HTERT RPE-1 (cell line): Measurements from ENCODE around the gene GTF2F2.
"Not testable (repeated sequence)": the region's sequence is repeated elsewhere in the genome, so short reads cannot be mapped to it uniquely, and the experiment has no call there.

Experiments
- in situ Hi-C: fragments of 300-500 bp; cut with MboI; formaldehyde crosslinking; loops from 4 replicates; pipeline ENCODE4 v1.14.3; 2020; ENCODE audit warnings: low sequenced_read_pairs

GTF2F2 gene

DNA sequence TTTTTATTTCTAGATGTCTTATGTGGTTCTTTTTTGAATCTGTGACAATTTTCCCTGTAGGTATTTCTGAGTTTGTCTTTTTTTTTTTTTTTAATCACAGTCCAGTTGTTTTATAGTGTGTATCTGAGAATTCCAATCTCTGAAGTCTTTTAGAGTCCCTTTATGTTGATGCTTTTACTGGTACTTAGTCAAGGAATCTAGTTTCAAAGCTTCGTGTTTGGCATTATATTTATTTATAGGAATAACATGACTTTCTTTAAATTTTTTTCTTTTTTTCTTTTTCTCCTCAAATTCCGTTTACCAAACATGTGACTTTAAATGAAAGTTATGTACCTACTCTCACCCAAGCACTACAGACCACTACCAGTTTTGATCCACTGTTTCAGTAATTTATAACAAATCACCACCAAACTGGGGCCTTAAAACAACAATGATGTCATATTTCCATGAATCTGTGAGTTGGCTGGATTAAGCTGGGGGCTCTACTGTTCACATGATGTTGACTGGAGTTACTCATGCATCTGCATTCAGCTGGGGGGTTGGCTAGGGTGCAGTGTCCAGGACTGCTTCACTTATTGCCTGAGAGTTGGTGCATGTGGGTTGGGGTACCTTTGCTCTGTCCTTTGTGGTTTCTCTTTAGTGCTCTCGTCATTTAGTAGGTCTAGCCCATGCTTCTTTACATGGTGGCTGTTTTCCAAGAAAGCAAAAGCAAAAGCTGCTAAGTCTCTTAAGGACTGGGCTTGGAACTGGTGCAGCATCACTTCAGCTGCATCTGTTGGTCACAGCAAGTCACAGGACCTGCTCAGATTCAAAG, 58.2 kb downstream of the GTF2F2 start:
- in situ Hi-C loops = no loop called here

DNA sequence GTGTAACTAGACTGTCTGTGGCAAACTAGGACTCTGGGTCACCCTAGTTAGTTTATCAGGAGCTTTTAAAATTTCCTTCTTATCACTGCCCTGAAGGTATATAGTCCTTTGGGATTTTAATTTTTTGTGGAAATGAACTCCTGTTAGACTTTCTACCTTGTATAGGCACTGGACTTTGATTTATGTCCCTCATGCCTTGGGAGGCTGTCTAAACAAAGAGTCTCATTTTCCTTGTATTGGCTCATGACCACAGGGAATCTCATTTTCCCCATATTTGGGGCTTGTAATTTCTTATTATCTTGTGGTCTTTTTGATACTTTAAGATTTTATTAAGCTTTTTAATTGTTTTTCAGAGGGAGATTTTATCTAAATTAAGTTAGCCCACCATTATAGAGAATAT, 59.1 kb downstream of the GTF2F2 start:
- in situ Hi-C loops = no loop called here

DNA sequence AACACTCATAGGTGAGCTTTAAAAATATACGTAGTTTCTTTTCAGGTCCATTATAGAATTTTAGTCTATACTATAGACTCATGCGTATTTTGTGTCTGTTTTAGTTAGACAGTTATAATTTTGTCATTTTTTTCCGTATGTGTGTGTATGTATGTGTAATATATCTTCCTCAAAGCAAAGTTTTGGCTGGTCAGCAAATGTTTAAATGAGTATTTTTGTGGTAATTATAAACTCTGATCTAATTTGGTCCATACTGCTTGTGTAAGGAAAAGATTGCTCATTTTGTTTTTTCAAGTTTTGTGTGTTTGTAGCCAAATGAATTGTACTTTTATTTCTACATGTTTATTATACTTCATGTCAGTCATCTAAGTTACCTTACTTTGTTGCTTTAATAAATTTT, 60.0 kb downstream of the GTF2F2 start:
- in situ Hi-C loops = no loop called here

DNA sequence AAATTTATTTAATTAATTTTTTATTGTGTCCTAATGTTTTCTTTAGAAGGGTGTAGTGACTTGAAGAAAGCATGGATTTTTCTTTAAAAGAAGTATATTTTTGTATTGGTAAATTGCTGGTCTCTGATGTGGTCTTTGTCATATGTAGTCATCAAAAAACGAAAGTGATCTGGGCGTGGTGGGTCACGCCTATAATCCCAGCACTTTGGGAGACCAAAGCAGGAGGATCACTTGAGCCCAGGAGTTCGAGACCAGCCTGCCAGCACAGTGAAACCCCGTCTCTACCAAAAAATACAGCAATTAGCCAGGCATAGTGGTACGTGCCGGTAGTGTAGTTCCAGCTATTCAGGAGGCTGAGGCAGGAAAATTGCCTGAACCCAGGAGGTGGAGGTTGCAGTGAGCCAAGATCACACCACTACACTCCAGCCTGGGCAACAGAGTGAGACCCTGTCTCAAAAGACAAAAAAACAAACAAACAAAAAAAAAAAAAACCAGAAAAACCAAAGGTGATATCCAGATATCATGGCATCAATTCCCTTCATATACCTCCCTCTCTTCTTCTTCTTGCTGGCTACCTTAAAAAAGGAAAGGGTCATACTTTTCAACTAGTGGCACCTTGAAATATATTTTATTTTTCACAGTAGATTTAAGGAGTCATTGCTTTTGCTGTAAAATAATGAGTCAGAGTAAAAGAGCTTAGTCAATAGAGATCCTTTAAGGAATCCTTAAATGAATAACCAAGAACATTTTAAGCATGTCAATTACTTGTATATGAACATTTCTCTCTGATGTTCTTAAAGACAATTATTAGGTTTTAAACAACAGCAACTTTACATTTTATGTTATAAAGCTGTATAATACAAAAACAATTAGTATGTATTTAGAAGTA, 60.6 kb downstream of the GTF2F2 start:
- in situ Hi-C loops = no loop called here

DNA sequence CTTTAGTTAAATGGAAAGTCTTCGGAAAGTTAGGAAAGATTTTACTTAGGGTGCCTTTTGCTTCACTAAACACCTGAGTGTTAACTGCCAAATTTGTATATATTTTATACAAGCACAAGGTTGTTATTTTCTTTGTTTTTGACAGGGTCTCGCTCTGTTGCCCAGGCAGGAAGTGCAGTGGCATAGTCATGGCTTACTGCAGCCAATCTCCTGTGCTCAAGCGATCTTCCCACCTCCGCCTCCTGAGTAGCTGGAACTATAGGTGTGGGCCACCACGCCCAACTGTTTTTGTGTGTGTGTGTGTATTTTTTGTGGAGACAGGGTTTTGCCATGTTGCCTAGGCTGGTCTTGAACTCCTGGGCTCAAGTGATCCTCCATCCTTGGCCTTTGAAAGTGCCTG, 64.4 kb downstream of the GTF2F2 start:
- in situ Hi-C loops = no loop called here

DNA sequence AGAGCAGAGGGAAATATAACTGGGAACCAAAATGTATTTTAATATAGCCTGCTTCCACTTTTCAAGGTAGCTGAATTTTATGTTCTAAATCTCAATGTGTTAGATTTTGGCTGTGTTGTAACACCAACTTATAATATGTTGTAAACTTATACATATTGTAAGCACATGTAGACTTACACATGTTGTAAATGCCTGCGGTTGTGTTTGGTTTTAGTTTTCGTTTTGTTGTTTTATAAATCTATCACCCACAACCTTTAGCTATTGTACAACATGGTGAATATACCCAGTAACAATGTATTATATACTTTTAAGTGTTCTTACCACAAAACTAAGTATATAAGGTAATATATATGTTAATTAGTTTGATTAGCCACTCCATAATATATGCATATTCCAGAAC, 65.0 kb downstream of the GTF2F2 start:
- in situ Hi-C loops = no loop called here

DNA sequence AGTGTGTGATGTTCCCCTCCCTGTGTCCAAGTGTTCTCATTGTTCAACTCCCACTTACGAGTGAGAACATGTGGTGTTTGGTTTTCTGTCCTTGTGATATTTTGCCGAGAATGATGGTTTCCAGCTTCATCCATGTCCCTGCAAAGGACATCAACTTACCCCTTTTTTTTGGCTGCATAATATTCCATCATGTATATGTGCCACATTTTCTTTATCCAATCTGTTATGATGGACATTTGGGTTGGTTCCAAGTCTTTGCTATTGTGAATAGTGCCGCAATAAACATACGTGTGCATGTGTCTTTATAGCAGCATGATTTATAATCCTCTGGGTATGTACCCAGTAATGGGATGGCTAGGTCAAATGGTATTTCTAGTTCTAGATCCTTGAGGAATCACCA, 68.8 kb downstream of the GTF2F2 start:
- in situ Hi-C loops = not testable (repeated sequence)

DNA sequence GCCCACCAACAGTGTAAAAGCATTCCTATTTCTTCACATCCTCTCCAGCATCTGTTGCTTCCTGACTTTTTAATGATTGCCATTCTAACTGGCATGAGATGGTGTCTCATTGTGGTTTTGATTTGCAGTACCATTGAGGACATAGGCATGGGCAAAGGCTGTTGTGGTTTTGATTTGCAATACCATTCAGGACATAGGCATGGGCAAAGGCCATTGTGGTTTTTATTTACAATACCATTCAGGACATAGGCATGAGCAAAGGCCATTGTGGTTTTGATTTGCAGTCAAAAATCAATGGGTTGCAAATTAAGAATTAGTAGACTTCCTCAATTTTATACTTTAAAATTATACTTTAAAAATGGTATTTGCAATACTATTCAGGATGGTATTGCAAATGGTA, 69.2 kb downstream of the GTF2F2 start:
- in situ Hi-C loops = not testable (repeated sequence)

DNA sequence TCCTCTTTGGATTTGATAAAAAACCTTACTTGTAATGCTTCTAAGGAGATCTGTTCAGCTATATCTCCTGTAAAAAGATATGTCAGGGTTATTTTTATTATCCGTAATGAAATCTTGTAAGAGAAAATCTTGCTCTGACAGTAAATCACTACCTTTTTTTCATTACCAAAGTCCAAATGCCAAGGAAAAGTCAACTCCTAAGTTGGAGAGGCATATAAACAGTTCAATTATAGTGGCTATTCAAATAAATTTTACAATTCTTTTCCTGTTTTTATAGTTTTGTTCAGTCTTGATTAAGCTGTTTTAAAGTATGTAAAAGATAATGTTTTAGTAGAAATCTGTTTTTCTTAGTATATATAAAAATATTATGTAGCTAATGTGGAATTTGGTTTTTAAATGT, 71.6 kb downstream of the GTF2F2 start:
- in situ Hi-C loops = no loop called here

DNA sequence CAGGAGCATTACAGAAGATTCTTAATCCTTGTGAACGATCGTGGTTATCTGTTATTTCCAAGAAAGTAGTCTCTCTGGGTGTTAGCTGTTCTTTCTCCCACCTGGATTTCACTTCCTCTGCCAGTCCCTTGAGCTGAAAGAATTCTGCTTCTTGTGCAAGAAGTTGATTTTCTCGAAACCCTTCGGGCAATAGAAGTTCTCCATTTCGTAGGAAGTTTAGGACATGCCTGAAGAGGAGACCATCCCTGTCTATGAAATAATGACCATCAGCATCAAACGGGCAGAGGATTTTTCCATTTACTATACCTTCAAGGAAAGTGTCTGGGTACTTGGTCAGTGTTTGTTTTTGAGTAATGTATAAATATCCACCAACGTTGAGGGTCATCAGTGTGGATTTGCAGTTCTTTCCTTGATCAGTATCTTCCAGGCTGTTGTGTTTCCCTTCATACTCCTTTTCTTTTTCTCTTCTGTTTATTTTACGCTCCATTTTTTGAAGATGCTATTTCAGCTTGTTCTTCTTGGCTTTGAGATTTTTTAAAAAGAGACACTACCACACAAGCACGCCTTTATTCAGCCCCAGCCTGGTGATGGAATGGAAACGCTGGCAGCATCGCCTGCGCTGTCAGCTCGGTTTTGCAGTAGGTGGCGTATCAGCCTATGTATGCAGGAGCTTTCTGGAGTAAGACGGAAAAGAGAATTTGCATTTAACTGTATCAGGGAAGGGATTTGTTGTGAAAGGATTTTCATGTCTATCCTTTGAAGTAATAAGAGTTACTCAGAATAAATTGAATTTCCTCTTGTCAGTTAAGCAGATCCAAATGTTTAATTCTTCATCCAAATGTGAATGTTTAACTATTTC, 74.0 kb downstream of the GTF2F2 start:
- in situ Hi-C loops = no loop called here

DNA sequence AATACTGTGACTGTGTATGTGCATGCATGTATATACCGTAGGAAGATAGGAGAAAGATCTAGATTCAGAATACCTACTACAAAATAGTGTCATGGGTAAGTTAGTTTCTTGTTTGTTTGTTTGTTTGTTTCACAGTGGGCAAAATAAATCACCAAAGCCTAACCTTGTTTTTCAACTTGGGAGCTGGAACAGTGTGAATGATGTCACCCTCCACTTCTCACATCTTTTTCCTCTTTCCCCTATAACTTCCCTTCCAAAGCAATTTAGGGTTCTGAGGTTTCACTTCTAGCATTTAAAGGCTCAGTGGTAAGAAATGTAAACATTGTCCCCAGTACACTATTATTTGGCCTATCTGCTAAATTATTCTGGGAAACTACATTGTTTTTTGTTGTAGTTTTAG, 75.1 kb downstream of the GTF2F2 start:
- in situ Hi-C loops = no loop called here

DNA sequence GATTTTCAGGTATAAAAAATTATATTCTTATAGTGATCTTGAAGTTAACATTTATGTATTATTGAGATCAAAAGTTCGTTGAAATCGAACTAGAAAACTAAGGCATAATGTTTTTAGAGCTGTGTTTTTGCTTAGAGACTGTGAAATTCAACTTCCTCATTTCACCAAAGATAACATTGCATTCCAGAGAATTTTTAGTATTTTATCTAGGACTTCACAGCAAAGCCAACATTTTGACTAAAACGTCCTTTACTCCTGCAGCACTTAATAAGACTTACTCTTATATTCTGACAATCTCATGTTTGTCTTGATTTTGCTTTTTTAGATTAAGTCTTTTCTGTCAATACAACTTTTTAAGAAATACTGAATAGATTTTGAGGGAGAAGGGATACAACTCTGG, 75.8 kb downstream of the GTF2F2 start:
- in situ Hi-C loops = no loop called here

DNA sequence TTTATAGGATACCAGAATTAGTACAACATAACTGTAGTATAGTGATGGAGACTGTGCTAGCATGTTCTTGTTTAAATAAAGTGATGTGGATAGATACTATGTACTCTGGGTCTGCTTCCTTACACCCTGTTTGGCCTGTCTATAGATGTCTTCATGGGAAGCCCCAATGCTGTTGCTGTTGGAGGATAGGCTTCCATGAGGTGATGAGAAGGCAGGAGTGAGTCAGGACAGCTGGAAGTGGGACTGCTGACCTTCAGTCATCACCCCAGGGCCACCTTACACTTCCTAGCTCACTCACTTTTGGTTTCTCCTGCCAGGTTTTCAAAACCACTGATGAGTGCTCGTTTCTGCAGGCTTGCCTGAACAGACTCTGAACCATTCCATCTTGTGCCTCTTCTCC, 76.3 kb downstream of the GTF2F2 start:
- in situ Hi-C loops = no loop called here

DNA sequence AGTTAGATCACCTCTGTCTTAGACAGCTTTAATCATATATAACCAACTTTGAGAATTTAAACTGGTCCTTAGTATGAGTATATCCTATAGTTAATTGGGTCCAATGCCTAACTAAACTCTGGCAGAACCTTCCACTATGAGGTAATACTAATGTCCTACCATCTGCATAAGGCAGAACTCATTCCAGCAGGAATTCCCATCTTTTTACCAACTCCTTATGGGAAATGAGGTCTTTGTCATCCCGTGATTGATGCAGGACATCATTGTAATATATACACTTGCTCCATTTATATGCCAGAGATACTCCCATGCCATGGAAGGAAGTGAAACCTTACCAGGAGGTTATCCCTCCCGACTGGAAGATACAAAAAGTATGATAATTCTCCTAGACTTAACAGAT, 77.7 kb downstream of the GTF2F2 start:
- in situ Hi-C loops = no loop called here

DNA sequence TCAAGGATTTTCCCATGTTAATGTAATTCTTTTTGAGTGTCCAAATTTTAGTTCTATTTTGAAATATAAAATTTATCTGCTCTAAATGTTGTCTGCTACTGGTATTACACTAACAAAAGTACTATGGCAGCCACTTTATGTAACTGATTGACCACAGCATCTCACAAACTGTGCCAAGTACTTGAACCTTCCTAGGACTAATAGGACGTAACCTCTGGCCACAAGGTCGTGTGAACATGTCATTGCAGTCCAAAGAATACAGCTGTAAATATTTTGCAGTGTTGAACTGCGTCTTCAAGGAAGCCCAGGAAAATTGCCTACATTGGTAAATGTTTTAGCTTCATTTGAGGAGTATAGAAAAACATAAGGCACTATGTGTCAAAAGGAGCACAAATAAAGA, 78.6 kb downstream of the GTF2F2 start:
- in situ Hi-C loops = no loop called here

DNA sequence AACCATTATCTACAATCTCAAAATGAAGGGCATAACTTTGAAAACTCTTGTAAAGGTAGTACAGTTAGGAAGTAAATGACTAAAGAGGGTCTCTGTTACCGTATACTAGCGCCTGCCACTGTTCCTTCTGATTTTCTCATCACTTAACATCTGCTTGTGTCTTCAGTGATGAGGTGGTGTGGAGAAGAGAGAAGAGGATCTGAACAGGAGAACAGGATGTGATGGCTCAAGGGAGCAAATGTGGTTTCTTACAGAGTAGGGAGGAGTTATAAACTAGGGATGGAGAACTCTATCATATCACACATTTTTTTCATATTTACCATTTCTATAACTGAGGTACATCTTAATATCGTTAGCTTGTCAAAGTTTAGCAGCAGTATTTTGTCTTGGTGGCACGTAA, 79.4 kb downstream of the GTF2F2 start:
- in situ Hi-C loops = no loop called here

DNA sequence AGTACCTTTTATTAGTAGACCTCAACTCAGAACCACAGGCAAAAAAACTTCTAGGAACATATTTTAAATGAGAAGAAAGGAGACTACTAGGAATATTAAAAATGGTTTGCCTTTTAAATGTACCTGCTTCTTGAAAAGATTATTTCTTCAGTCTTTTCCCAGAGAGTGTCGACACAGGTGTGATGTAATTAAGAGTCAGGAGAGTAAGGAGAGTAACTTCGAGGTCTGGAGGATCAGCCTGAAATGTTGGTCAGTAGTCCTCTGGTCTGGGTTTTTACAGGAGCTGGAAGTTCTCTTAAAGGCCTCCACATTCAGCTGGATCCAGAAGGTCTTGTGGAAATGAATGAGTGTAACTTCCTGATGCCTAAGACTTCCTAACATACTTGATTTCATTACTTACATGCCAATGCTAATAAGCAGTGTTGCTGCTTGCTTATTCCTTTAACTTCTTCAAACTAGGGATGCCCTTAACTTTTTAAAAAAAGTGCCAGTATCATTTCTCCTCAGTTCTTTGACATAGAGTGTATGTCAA, 80.5 kb downstream of the GTF2F2 start, which contains the start of gene KCTD4:
Gene KCTD4, minus strand, starts transcription at position 345 of the 532 bp plus-strand sequence. CDS start 6,478 bp downstream, outside the sequence.
- in situ Hi-C loops = no loop called here

DNA sequence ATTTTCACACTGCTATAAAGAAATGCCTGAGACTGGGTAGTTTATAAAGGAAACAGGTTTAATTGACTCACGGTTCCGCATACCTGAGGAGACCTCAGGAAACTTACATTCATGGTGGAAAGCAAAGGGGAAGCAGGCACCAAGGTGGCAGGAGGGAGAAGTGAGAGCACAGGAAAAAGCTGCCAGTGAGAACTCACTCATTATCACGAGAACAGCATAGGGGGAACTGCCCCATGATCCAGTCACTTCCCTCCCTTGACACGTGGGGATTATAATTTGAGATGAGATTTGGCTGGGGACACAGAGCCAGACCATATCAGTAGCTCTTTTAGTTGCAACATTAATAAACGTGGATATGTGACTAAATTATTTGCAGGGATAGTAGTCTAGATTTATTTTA, 84.8 kb downstream of the GTF2F2 start:
- in situ Hi-C loops = no loop called here

DNA sequence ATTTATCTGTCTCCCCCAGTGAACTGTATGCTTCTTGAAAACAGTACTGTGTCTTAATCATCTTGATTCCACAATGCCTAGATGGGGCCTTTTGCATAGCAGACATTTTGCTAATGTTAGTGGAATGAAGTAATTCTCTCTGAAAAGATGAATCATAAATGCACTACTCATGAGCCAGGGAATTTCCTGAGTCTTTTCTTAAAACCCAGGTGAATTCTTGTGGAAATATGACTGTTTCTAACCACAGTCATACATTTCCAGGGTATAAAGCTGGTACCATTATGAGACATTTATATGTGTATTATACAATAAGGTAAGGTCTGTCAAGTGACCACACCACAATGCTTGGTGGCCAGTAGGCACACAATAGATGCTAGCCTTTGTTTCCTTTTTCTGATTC, 86.0 kb downstream of the GTF2F2 start:
- in situ Hi-C loops = no loop called here

DNA sequence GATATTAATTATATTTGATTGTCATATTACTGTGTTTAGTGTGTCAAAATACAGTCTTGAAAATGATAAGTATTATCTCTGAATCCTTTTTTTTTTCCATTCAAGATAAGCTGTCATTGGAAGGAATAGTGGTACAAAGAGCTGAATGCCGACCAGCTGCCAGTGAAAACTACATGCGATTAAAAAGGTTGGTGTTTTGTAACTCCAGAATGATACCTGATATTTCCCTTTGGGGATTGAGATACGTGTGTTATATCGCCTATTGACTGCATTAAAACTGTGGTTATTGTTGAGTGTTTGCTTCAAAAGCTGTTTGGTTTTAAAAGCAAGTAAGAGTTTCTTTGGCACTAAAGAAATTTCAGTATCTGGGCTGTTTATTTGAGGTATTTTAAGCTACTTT, 87.0 kb downstream of the GTF2F2 start:
- in situ Hi-C loops = no loop called here

DNA sequence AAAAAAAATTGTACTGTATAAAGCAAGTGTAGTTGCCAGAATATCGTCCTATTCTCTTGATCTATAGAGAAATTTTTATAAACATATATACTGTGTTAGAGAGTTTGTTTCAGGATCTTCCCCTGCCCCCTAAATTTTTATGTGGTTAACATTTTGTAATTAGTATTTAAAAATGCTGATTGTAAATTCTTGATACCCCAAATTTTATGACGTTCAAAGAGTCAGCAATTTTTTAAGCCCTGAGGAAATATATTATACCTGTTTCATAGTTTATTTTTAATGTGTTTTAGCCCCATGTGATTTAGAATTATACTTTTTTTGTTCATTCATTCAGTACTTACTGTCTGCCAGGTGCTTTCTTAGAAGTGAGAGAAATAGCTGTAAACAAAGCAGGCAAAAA, 87.8 kb downstream of the GTF2F2 start:
- in situ Hi-C loops = no loop called here
